Neural cell (in vitro differentiated cells): ENCODE measurements around the gene MAMLD1.

Experiments
- CTCF ChIP-seq: fragments of 450-650 bp; IDR thresholded peaks from 2 replicates; pipeline ENCODE4 v1.5.1; 2014; ENCODE audit warnings: antibody characterized with exemption, mild to moderate bottlenecking, moderate library complexity; ENCODE audit not compliant: poor library complexity, severe bottlenecking
- EZH2 ChIP-seq: fragments of 200-600, 300-800 bp; shearing (Covaris generic), sonication (generic); IDR thresholded peaks from 2 replicates; pipeline ENCODE4 v1.6.1; 2014; ENCODE audit warnings: antibody characterized with exemption, low read length, borderline replicate concordance, mild to moderate bottlenecking; ENCODE audit not compliant: insufficient read depth, poor library complexity, severe bottlenecking
- MXI1 ChIP-seq: fragments of 450-650 bp; conservative IDR thresholded peaks from 2 replicates; pipeline ENCODE4 v1.6.1; 2014; ENCODE audit warnings: antibody characterized with exemption, mild to moderate bottlenecking; ENCODE audit not compliant: poor library complexity, severe bottlenecking
- POLR2AphosphoS5 ChIP-seq: IDR thresholded peaks from 2 replicates; pipeline ENCODE4 v1.6.1; 2012
- RAD21 ChIP-seq: fragments of 450-650 bp; conservative IDR thresholded peaks from 2 replicates; pipeline ENCODE4 v1.6.1; 2014; ENCODE audit warnings: antibody characterized with exemption, mild to moderate bottlenecking, moderate library complexity

- TF ChIP-seq CTCF = no peak
- no peak for TF ChIP-seq POLR2AphosphoS5
- no peak for TF ChIP-seq RAD21
- no peak for TF ChIP-seq EZH2
- no peak for TF ChIP-seq MXI1
These were observed 150.4 kb downstream of the MAMLD1 start for GRCh38 chrX:150513544-150513943.
